GM19025 (cell line): ENCODE data around the gene PSORS1C1.
"Not testable (repeated sequence)": the region's sequence is repeated elsewhere in the genome, so short reads cannot be mapped to it uniquely, and the experiment has no call there.

ENCODE experiments used
- ATAC-seq: cut with Tn5 transposase; IDR thresholded peaks from one replicate; pipeline ENCODE4 v1.9.1; 2021; ENCODE audit warnings: mild to moderate bottlenecking, low read depth, moderate library complexity; ENCODE audit not compliant: unreplicated experiment

PSORS1C1 gene

DNA sequence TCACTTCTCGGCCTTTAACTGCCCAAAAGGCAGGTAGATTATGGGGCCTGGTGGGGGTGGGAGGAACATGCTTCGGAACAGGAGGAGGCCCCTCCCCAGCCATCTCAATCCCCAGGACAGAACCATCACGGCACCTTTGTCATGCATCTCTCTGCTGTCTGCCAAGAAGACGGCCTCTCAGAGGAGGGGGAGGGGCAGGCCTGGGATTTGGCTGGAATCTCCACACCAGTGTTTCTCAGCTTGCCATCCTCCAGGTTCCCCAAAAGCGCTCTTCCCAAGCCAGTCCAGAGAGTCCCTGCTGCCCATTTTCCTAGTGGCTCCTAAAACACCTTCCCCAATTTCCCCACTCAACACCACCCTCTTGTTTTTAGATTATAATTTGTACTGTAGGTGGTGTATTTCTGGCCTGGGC lies 58.4 kb downstream of the PSORS1C1 start:
- no peak for ATAC-seq

GRCh38 chr6:31173406-31173805 lies 58.8 kb downstream of the PSORS1C1 start:
- no peak for ATAC-seq

DNA sequence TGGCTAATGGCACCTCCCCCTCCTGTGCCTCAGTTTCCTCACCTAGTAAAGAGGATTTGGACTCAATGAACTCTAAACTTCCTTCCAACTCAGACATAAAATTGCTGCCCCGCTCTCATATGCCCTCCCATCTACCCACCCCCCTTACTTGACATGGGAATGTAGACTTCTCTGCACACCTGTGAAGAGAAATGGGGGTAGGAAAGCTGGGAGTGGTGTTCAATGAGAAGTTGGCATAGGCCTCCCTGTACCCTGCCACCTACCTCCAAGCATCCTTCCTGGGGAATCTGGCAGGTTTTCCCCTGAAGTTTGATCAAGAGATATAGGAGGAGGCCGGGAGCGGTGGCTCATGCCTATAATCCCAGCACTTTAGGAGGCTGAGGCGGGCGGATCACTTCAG lies 59.8 kb downstream of the PSORS1C1 start:
- no peak for ATAC-seq

- no peak for ATAC-seq
Measured at GRCh38 chr6:31175971-31176370, 61.4 kb downstream of the PSORS1C1 start.

DNA sequence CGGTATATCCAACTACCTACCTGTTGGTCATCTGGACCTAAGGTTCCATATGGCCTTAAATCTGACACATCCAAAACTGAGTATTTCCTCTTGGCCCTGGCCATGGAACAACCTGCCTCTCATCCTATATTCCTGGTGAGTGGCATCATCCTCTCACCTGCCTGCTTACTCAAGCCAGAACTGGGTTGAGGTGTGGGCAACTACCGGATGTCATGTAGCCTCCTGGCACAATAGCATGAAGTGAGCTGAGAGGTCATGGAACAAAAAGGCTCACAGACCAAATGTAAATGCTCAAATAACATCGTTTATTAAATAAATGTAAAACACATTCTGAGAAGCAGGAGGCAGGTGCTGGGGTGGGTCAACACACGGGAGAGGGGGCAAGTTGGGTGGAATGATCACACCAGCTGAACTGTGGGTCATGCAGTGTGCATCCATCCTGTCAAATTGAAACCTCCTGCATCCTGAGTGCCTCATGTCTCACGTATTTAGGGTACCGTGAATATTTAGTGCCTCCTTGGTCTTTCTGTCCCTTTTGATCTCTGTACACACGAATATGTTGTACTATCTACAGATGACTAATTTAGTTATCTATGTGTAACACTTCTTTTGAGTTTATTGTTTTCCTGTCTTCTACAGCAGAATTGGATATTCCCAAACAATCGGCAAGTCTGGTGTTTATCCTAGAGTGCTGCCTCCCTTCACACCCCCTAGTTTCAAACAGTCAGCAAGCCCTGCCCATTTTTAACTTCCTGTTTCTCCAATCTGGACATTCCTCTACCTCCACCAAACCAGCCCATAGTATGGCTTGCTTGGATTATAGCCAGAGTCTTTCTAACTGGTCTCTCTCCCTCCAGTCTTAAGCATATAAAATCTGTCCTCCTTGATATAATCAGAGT lies 63.8 kb downstream of the PSORS1C1 start:
- ATAC-seq, result no peak

DNA sequence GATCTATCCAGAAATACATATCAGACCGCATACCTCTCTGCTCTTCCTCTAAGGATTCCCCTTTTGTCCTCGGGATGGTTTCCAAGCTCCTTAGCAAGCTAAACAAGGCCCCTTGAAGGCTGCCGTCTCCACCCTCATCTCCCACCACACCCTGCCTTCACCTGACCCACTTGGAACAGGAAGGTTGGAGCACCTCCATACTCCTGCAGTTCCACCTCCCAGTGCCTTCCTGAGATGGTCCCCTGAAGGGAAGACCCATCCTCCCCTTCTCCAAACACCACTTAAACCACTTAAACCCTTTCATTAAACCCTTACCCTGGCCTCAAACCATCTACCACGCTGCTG lies 64.4 kb downstream of the PSORS1C1 start:
- ATAC-seq, result no peak

DNA sequence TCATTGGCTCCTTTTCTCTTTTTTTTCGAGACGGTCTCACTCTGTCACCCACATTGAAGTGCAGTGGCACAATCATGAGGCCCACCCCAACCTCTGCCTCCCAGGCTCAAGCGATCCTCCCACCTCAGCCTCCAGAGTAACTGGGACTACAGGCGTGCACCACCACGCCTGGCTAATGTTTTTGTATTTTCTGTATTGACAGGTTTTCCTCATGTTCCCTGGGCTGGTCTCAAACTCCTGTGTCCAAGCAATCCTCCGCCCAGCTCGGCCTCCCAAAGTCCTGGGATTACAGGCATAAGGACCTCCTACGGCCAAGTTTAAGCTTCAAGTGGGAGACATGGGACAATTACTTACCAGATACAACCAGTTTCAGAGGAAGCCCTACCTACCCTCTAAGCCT lies 65.3 kb downstream of the PSORS1C1 start:
- ATAC-seq, result no peak

GRCh38 chr6:31180500-31180899 lies 65.9 kb downstream of the PSORS1C1 start:
- ATAC-seq, result peak; percentile 97

DNA sequence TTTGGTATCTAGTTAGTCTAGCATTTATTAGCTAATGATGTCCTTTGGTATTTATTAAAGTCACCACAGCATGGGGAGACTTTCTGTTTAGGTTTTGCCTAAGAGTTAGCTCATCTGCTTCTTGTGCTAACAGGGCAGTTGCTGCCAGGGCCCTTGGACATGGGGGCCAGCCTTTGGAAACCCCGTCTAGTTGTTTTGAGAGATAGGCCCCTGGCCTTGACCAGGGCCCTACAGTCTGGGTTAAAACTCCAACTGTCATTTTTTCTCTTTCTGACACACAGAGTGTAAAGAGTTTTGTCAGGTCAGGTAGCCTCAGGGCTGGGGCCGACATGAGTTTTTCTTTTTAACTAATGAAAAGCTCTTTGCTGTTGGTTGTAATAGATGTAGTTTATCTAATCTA lies 68.7 kb downstream of the PSORS1C1 start:
- not testable (repeated sequence) for ATAC-seq

DNA sequence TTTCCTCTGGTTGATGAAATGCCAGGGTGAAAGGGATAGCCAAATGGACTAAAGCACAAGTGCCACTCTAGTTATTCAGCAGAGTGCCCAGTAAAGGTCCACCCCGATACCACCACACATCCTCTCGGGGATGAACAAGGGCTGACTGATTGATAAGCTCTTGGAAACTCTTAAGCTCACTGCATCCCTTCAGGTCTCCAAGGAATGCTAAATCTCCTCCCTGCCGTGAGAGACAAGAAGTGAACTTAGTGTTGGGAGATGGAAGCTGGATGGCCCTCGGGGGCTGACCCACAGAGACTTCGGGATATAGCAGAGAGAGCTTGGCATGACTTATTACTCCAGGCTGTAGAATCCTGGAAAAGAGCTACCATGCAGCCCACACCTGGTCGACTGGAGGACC lies 69.3 kb downstream of the PSORS1C1 start:
- ATAC-seq, result not testable (repeated sequence)

- not testable (repeated sequence) for ATAC-seq
Measured at GRCh38 chr6:31185695-31186051, 71.1 kb downstream of the PSORS1C1 start.

DNA sequence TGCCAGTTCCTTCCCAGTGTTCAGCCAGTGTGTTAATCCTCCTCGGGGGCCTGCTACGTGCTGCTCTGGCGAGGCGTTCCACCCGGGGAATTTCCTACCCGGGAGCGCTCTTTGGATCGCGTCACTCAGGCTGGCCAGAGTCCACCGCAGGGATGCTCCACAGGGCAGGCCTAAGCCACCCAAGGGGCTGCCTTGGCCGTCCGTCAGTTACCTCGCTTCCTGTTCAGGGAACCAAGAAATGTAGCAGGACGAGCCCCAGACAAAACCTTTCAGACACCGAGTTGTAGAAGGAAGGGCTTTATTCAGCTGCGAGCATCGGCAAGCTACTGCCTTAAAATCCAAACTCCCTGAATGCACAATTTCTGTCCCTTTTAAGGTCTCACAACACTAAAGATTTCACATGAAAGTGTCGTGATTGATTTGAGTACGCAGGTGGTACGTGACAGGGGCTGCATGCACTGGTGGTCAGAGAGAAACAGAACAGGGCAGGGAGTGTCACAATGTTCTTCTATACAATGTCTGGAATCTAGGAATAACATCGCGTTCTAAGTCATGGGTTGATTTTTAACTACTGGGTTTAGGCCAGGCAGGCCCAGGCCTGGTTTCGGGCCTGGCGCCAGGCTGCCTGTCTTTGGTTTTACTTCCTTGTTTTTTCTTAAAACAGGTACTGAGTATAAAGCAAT lies 71.6 kb downstream of the PSORS1C1 start:
- no peak for ATAC-seq

- ATAC-seq, result no peak
Measured at GRCh38 chr6:31187780-31188194, 73.2 kb downstream of the PSORS1C1 start.

- ATAC-seq, result not testable (repeated sequence)
Measured at GRCh38 chr6:31189223-31189622, 74.6 kb downstream of the PSORS1C1 start.
